ENCODE measurements around the gene PILRA. TPM values are rescaled to one million over a fixed set of nuclear protein-coding genes. Genes with fewer than 3 reads are reported as not detected.
"Not testable (repeated sequence)": the region's sequence is repeated elsewhere in the genome, so short reads cannot be mapped to it uniquely, and the experiment has no call there.

PILRA gene
- total RNA-seq, 4 donors from 2014 or later = 5.8 to 9.5 (median 5.9) TPM

GRCh38 chr7:100370746-100371145, 2.5 kb upstream of the PILRA start:
- TF ChIP-seq POLR2A (IDR thresholded peaks at IDR 0.05) = no peak
- TF ChIP-seq CTCF (IDR thresholded peaks at IDR 0.05) = no peak
- no peak for DNase-seq
- H3K4me3 ChIP-seq = no peak overlapping the region
- H3K27me3 ChIP-seq = no peaks in the 10 kb centered on the region
- H3K27ac ChIP-seq = peak overlapping the region in 2 of 4 donors; percentile 78 to 82
- no peaks in the 10 kb centered on the region for H3K36me3 ChIP-seq
- peaks cover 0 to 29% (median 7%) of the 10 kb centered on the region in 4 donors for H3K4me1 ChIP-seq
- no peaks in the 10 kb centered on the region for H3K9me3 ChIP-seq

- H3K27ac ChIP-seq = peak overlapping the region in 1 of 4 donors; percentile 25
- H3K36me3 ChIP-seq = no peaks in the 10 kb centered on the region
- no peak overlapping the region for H3K4me3 ChIP-seq
- DNase-seq = no peak
- TF ChIP-seq POLR2A (IDR thresholded peaks at IDR 0.05) (no peak), CTCF (IDR thresholded peaks at IDR 0.05) (no peak)
- H3K27me3 ChIP-seq = no peaks in the 10 kb centered on the region
- no peaks in the 10 kb centered on the region for H3K9me3 ChIP-seq
- H3K4me1 ChIP-seq = peaks cover 0 to 22% (median 7%) of the 10 kb centered on the region in 4 donors
Observed at GRCh38 chr7:100371561-100372171, 1.6 kb upstream of the PILRA start.

- Histone ChIP-seq H3K4me1 (peaks cover 0 to 16% (median 7%) of the 10 kb centered on the region in 4 donors), H3K4me3 (no peak overlapping the region), H3K9me3 (no peaks in the 10 kb centered on the region), H3K36me3 (no peaks in the 10 kb centered on the region), H3K27ac (peak overlapping the region in 3 of 4 donors; percentile 15 to 25 (median 22)), H3K27me3 (no peaks in the 10 kb centered on the region)
- TF ChIP-seq POLR2A (IDR thresholded peaks at IDR 0.05) = no peak
- no peak for TF ChIP-seq CTCF (IDR thresholded peaks at IDR 0.05)
- DNase-seq = no peak
Observed at GRCh38 chr7:100372256-100372655, 1.0 kb upstream of the PILRA start.

GRCh38 chr7:100372694-100373093, 593 bp upstream of the PILRA start:
- no peaks in the 10 kb centered on the region for H3K36me3 ChIP-seq
- DNase-seq = no peak
- H3K27ac ChIP-seq = peak overlapping the region in 3 of 4 donors; percentile 15 to 25 (median 22)
- TF ChIP-seq CTCF (IDR thresholded peaks at IDR 0.05) (no peak), POLR2A (IDR thresholded peaks at IDR 0.05) (no peak)
- H3K9me3 ChIP-seq = no peaks in the 10 kb centered on the region
- no peak overlapping the region for H3K4me3 ChIP-seq
- peaks cover 0 to 11% (median 7%) of the 10 kb centered on the region in 4 donors for H3K4me1 ChIP-seq
- H3K27me3 ChIP-seq = no peaks in the 10 kb centered on the region

- not testable (repeated sequence) for H3K36me3 ChIP-seq, DNase-seq, H3K27me3 ChIP-seq, H3K4me1 ChIP-seq, H3K9me3 ChIP-seq
- Histone ChIP-seq H3K4me3 (peak overlapping the region in 1 of 4 donors; percentile 17), H3K27ac (peak overlapping the region in 3 of 4 donors; percentile 1 to 22 (median 5))
Observed at GRCh38 chr7:100373870-100374598, 747 bp downstream of the PILRA start.

- no peak for TF ChIP-seq CTCF (IDR thresholded peaks at IDR 0.05)
- TF ChIP-seq POLR2A (IDR thresholded peaks at IDR 0.05) = no peak
- Histone ChIP-seq H3K4me3 (peak overlapping the region in 1 of 4 donors; percentile 17), H3K27ac (no peak overlapping the region), H3K27me3 (no peaks in the 10 kb centered on the region), H3K9me3 (no peaks in the 10 kb centered on the region), H3K36me3 (no peaks in the 10 kb centered on the region), H3K4me1 (peaks cover 0 to 9% (median 3%) of the 10 kb centered on the region in 4 donors)
- DNase-seq = no peak
Observed at GRCh38 chr7:100374601-100375000, 1.3 kb downstream of the PILRA start.
